ENCODE results near the gene THSD7B.

Gene THSD7B

GRCh38 chr2:137048455-137048854 lies 283.1 kb downstream of the THSD7B start:
- Histone ChIP-seq H3K9me2 (ENCODE audit: low read depth, low read length) (no peaks in the 10 kb centered on the region), H3K36me3 (ENCODE audit: insufficient read depth, low read length) (no peaks in the 10 kb centered on the region), H3K4me3 (ENCODE audit: low read depth, low read length, poor library complexity, severe bottlenecking) (no peak overlapping the region), H3K9ac (ENCODE audit: low read length) (no peak overlapping the region), H3F3A (ENCODE audit: insufficient read depth, low read length) (no peaks in the 10 kb centered on the region), H3K9me3 (ENCODE audit: low read length) (no peaks in the 10 kb centered on the region), H3K4me1 (ENCODE audit: insufficient read depth, low read length, severe bottlenecking) (no peaks in the 10 kb centered on the region), H3K27me3 (ENCODE audit: insufficient read depth, low read length) (no peaks in the 10 kb centered on the region), H3K79me2 (ENCODE audit: insufficient read depth, low read length) (no peaks in the 10 kb centered on the region), H3K27ac (ENCODE audit: low read depth, low read length, poor library complexity, severe bottlenecking) (no peak overlapping the region), H4K20me1 (ENCODE audit: insufficient read depth, low read length) (no peaks in the 10 kb centered on the region), H3K4me2 (ENCODE audit: low read length) (no peak overlapping the region), H2AFZ (ENCODE audit: low read length) (no peak overlapping the region)
- no peak for TF ChIP-seq CTCF (IDR thresholded peaks at IDR 0.05; ENCODE audit: low read length)
- TF ChIP-seq EZH2 (IDR thresholded peaks at IDR 0.05; ENCODE audit: borderline replicate concordance, low read length), result no peak

GRCh38 chr2:137049518-137049917 lies 284.2 kb downstream of the THSD7B start:
- TF ChIP-seq EZH2 (IDR thresholded peaks at IDR 0.05; ENCODE audit: borderline replicate concordance, low read length) (no peak), CTCF (IDR thresholded peaks at IDR 0.05; ENCODE audit: low read length) (no peak)
- no peaks in the 10 kb centered on the region for H3K4me1 ChIP-seq (ENCODE audit: insufficient read depth, low read length, severe bottlenecking)
- no peaks in the 10 kb centered on the region for H4K20me1 ChIP-seq (ENCODE audit: insufficient read depth, low read length)
- H3K27me3 ChIP-seq (ENCODE audit: insufficient read depth, low read length), result no peaks in the 10 kb centered on the region
- H3K4me2 ChIP-seq (ENCODE audit: low read length), result no peak overlapping the region
- no peaks in the 10 kb centered on the region for H3F3A ChIP-seq (ENCODE audit: insufficient read depth, low read length)
- no peaks in the 10 kb centered on the region for H3K9me2 ChIP-seq (ENCODE audit: low read depth, low read length)
- H3K36me3 ChIP-seq (ENCODE audit: insufficient read depth, low read length), result no peaks in the 10 kb centered on the region
- no peak overlapping the region for H3K4me3 ChIP-seq (ENCODE audit: low read depth, low read length, poor library complexity, severe bottlenecking)
- no peak overlapping the region for H3K27ac ChIP-seq (ENCODE audit: low read depth, low read length, poor library complexity, severe bottlenecking)
- H2AFZ ChIP-seq (ENCODE audit: low read length), result no peak overlapping the region
- no peak overlapping the region for H3K9ac ChIP-seq (ENCODE audit: low read length)
- H3K9me3 ChIP-seq (ENCODE audit: low read length), result no peaks in the 10 kb centered on the region
- no peaks in the 10 kb centered on the region for H3K79me2 ChIP-seq (ENCODE audit: insufficient read depth, low read length)

GRCh38 chr2:137050949-137051348 lies 285.6 kb downstream of the THSD7B start:
- no peaks in the 10 kb centered on the region for H3K36me3 ChIP-seq (ENCODE audit: insufficient read depth, low read length)
- peak; percentile 29; the same call in 1 of the 2 replicates for TF ChIP-seq CTCF (IDR thresholded peaks at IDR 0.05; ENCODE audit: low read length)
- TF ChIP-seq EZH2 (IDR thresholded peaks at IDR 0.05; ENCODE audit: borderline replicate concordance, low read length), result no peak
- no peaks in the 10 kb centered on the region for H3K9me2 ChIP-seq (ENCODE audit: low read depth, low read length)
- no peaks in the 10 kb centered on the region for H3K27me3 ChIP-seq (ENCODE audit: insufficient read depth, low read length)
- H3K4me2 ChIP-seq (ENCODE audit: low read length), result no peak overlapping the region
- H3K79me2 ChIP-seq (ENCODE audit: insufficient read depth, low read length), result no peaks in the 10 kb centered on the region
- H3K27ac ChIP-seq (ENCODE audit: low read depth, low read length, poor library complexity, severe bottlenecking), result no peak overlapping the region
- H3K4me1 ChIP-seq (ENCODE audit: insufficient read depth, low read length, severe bottlenecking), result no peaks in the 10 kb centered on the region
- no peak overlapping the region for H2AFZ ChIP-seq (ENCODE audit: low read length)
- H3F3A ChIP-seq (ENCODE audit: insufficient read depth, low read length), result no peaks in the 10 kb centered on the region
- H3K4me3 ChIP-seq (ENCODE audit: low read depth, low read length, poor library complexity, severe bottlenecking), result no peak overlapping the region
- H4K20me1 ChIP-seq (ENCODE audit: insufficient read depth, low read length), result no peaks in the 10 kb centered on the region
- no peaks in the 10 kb centered on the region for H3K9me3 ChIP-seq (ENCODE audit: low read length)
- no peak overlapping the region for H3K9ac ChIP-seq (ENCODE audit: low read length)
